Body of pancreas (tissue), 4 donors: ENCODE results near the gene LRP11.

Source experiments
- CTCF ChIP-seq, 7 experiments: fragments of 450-650 bp in 4 of 7; fragments of 200-600 bp in 3 of 7; sonication (generic) in 3 of 7; IDR thresholded peaks; one replicate each; pipeline ENCODE4 v1.5.1; 2016 to 2019; ENCODE audit warnings: antibody characterized with exemption in 7 of 7
- POLR2A ChIP-seq, 3 donors: fragments of 450-650 bp; IDR thresholded peaks; one replicate each; pipeline ENCODE4 v1.6.1; 2016; ENCODE audit warnings: antibody characterized with exemption in 3 of 3, mild to moderate bottlenecking in 2 of 3

- TF ChIP-seq CTCF (IDR thresholded peaks at IDR 0.05) (no peak), POLR2A (IDR thresholded peaks at IDR 0.05) (no peak)
Observed at GRCh38 chr6:149857541-149857940, 6.6 kb downstream of the LRP11 start.
